ENCODE measurements around the gene RECK. TPM values are rescaled to one million over a fixed set of nuclear protein-coding genes. Genes with fewer than 3 reads are reported as not detected.
"Not testable (repeated sequence)": the region's sequence is repeated elsewhere in the genome, so short reads cannot be mapped to it uniquely, and the experiment has no call there.

RECK gene
- total RNA-seq, 2 experiments from 2014 or later = 6.1 to 7.2 TPM

GRCh38 chr9:36153746-36154145, 117.0 kb downstream of the RECK start:
- Mint-ChIP-seq H3K4me1 (ENCODE audit: low read depth) (peaks cover 49% of the 10 kb centered on the region), H3K27ac (no peak overlapping the region), H3K36me3 (peaks cover 12% of the 10 kb centered on the region), H3K27me3 (no peaks in the 10 kb centered on the region), H3K9me3 (peaks cover 4% of the 10 kb centered on the region), H3K4me3 (no peak overlapping the region)
- ChIA-PET POLR2A (no interaction called here), CTCF (interaction anchor here (0.7 kb wide), 1 partner anchor 17 kb away, joined by 3 read pairs; no protein-coding TSS in a partner anchor)
- DNase-seq = no peak
- intact Hi-C loops (cut with micrococcal nuclease) = loop anchor here (2.0 to 5.0 kb wide), 2 partner anchors 13 to 146 kb away; no protein-coding TSS in a partner anchor

- no peaks in the 10 kb centered on the region for H3K27me3 Mint-ChIP-seq
- intact Hi-C loops (cut with micrococcal nuclease) = loop anchor here (5.0 kb wide), 1 partner anchor 147 kb away; no protein-coding TSS in a partner anchor
- H3K4me3 Mint-ChIP-seq = no peak overlapping the region
- CTCF ChIA-PET = interaction anchor here (0.7 to 1.8 kb wide), 4 partner anchors 13 to 51 kb away, joined by 3 to 9 read pairs (median 4); partner anchors contain the start of gene CLTA
- peaks cover 12% of the 10 kb centered on the region for H3K36me3 Mint-ChIP-seq
- peaks cover 44% of the 10 kb centered on the region for H3K4me1 Mint-ChIP-seq (ENCODE audit: low read depth)
- peaks cover 4% of the 10 kb centered on the region for H3K9me3 Mint-ChIP-seq
- DNase-seq = no peak
- H3K27ac Mint-ChIP-seq = no peak overlapping the region
- POLR2A ChIA-PET = no interaction called here
Measured at GRCh38 chr9:36154331-36154952, 117.7 kb downstream of the RECK start.

GRCh38 chr9:36156116-36156515, 119.4 kb downstream of the RECK start:
- Mint-ChIP-seq H3K4me3 (no peak overlapping the region), H3K36me3 (peaks cover 9% of the 10 kb centered on the region), H3K27ac (no peak overlapping the region), H3K9me3 (peaks cover 4% of the 10 kb centered on the region), H3K4me1 (ENCODE audit: low read depth) (peaks cover 32% of the 10 kb centered on the region), H3K27me3 (no peaks in the 10 kb centered on the region)
- ChIA-PET CTCF (interaction anchor here (0.8 kb wide), 1 partner anchor 33 kb away, joined by 4 read pairs; no protein-coding TSS in a partner anchor), POLR2A (no interaction called here)
- no peak for DNase-seq
- intact Hi-C loops (cut with micrococcal nuclease) = no loop called here

GRCh38 chr9:36158122-36158521, 121.4 kb downstream of the RECK start:
- H3K36me3 Mint-ChIP-seq = peaks cover 9% of the 10 kb centered on the region
- peaks cover 4% of the 10 kb centered on the region for H3K9me3 Mint-ChIP-seq
- ChIA-PET CTCF (interaction anchor here (2.1 kb wide), 1 partner anchor 8 kb away, joined by 6 read pairs; no protein-coding TSS in a partner anchor), POLR2A (no interaction called here)
- no peaks in the 10 kb centered on the region for H3K27me3 Mint-ChIP-seq
- intact Hi-C loops (cut with micrococcal nuclease) = no loop called here
- no peak overlapping the region for H3K4me3 Mint-ChIP-seq
- no peak overlapping the region for H3K27ac Mint-ChIP-seq
- no peak for DNase-seq
- H3K4me1 Mint-ChIP-seq (ENCODE audit: low read depth) = peaks cover 17% of the 10 kb centered on the region

- H3K27me3 Mint-ChIP-seq = no peaks in the 10 kb centered on the region
- H3K36me3 Mint-ChIP-seq = peaks cover 9% of the 10 kb centered on the region
Measured at GRCh38 chr9:36158917-36159316, 122.2 kb downstream of the RECK start.

GRCh38 chr9:36159509-36159908, 122.8 kb downstream of the RECK start:
- H3K4me1 Mint-ChIP-seq (ENCODE audit: low read depth); intact Hi-C loops (cut with micrococcal nuclease): not testable (repeated sequence)
- CTCF ChIA-PET = interaction anchor here (0.7 to 11.4 kb wide), 2 partner anchors 10 to 56 kb away, joined by 3 to 341 read pairs; partner anchors contain the start of gene CCIN

More at GRCh38 chr9:36158917-36159316, 122.2 kb downstream of the RECK start:
- Mint-ChIP-seq H3K9me3 (peaks cover 4% of the 10 kb centered on the region), H3K4me1 (ENCODE audit: low read depth) (peaks cover 12% of the 10 kb centered on the region), H3K27ac (no peak overlapping the region), H3K4me3 (no peak overlapping the region)
- ChIA-PET CTCF (interaction anchor here (0.7 to 11.4 kb wide), 3 partner anchors 7 to 55 kb away, joined by 3 to 341 read pairs (median 6); partner anchors contain the start of gene CCIN), POLR2A (no interaction called here)
- DNase-seq = no peak
- intact Hi-C loops (cut with micrococcal nuclease) = no loop called here

GRCh38 chr9:36160126-36160525, 123.4 kb downstream of the RECK start:
- POLR2A ChIA-PET; intact Hi-C loops (cut with micrococcal nuclease); H3K4me1 Mint-ChIP-seq (ENCODE audit: low read depth); H3K9me3 Mint-ChIP-seq; H3K27me3 Mint-ChIP-seq; H3K4me3 Mint-ChIP-seq; DNase-seq; H3K27ac Mint-ChIP-seq; H3K36me3 Mint-ChIP-seq: not testable (repeated sequence)
- CTCF ChIA-PET = interaction anchor here (11.4 kb wide), 1 partner anchor 56 kb away, joined by 341 read pairs; no protein-coding TSS in a partner anchor

More at GRCh38 chr9:36159509-36159908, 122.8 kb downstream of the RECK start:
- POLR2A ChIA-PET, H3K27ac Mint-ChIP-seq, H3K36me3 Mint-ChIP-seq, H3K27me3 Mint-ChIP-seq, H3K9me3 Mint-ChIP-seq, DNase-seq, H3K4me3 Mint-ChIP-seq: not testable (repeated sequence)

GRCh38 chr9:36161187-36161586, 124.5 kb downstream of the RECK start:
- H3K27me3 Mint-ChIP-seq = no peaks in the 10 kb centered on the region
- no peak overlapping the region for H3K4me3 Mint-ChIP-seq
- peaks cover 9% of the 10 kb centered on the region for H3K36me3 Mint-ChIP-seq
- H3K27ac Mint-ChIP-seq = no peak overlapping the region
- intact Hi-C loops (cut with micrococcal nuclease) = no loop called here
- ChIA-PET CTCF (interaction anchor here (11.4 kb wide), 1 partner anchor 57 kb away, joined by 341 read pairs; no protein-coding TSS in a partner anchor), POLR2A (no interaction called here)
- DNase-seq = no peak
- peaks cover 5% of the 10 kb centered on the region for H3K4me1 Mint-ChIP-seq (ENCODE audit: low read depth)
- peaks cover 4% of the 10 kb centered on the region for H3K9me3 Mint-ChIP-seq

- H3K27ac Mint-ChIP-seq = no peak overlapping the region
- H3K36me3 Mint-ChIP-seq = peaks cover 5% of the 10 kb centered on the region
- no peaks in the 10 kb centered on the region for H3K27me3 Mint-ChIP-seq
- ChIA-PET POLR2A (no interaction called here), CTCF (interaction anchor here (11.4 kb wide), 1 partner anchor 59 kb away, joined by 341 read pairs; no protein-coding TSS in a partner anchor)
- H3K4me1 Mint-ChIP-seq (ENCODE audit: low read depth) = peaks cover 9% of the 10 kb centered on the region
- intact Hi-C loops (cut with micrococcal nuclease) = no loop called here
- H3K9me3 Mint-ChIP-seq = no peaks in the 10 kb centered on the region
- DNase-seq = no peak
- H3K4me3 Mint-ChIP-seq = no peak overlapping the region
Measured at GRCh38 chr9:36162211-36162738, 125.6 kb downstream of the RECK start.

- DNase-seq = no peak
- no peaks in the 10 kb centered on the region for H3K27me3 Mint-ChIP-seq
- intact Hi-C loops (cut with micrococcal nuclease) = no loop called here
- no peaks in the 10 kb centered on the region for H3K9me3 Mint-ChIP-seq
- ChIA-PET POLR2A (interaction anchor here (0.5 to 1.0 kb wide), 2 partner anchors 27 to 156 kb away, joined by 3 to 4 read pairs; partner anchors contain the start of gene GLIPR2), CTCF (interaction anchor here (0.9 to 11.4 kb wide), 6 partner anchors 13 to 156 kb away, joined by 3 to 341 read pairs (median 12); partner anchors contain the start of gene GLIPR2)
- peaks cover 5% of the 10 kb centered on the region for H3K36me3 Mint-ChIP-seq
- H3K27ac Mint-ChIP-seq = no peak overlapping the region
- no peak overlapping the region for H3K4me3 Mint-ChIP-seq
- H3K4me1 Mint-ChIP-seq (ENCODE audit: low read depth) = peaks cover 6% of the 10 kb centered on the region
Measured at GRCh38 chr9:36163049-36163785, 126.5 kb downstream of the RECK start.

GRCh38 chr9:36163786-36164170, 127.1 kb downstream of the RECK start:
- Mint-ChIP-seq H3K27me3 (no peaks in the 10 kb centered on the region), H3K4me3 (no peak overlapping the region), H3K27ac (no peak overlapping the region), H3K4me1 (ENCODE audit: low read depth) (peaks cover 6% of the 10 kb centered on the region), H3K9me3 (no peaks in the 10 kb centered on the region), H3K36me3 (peaks cover 2% of the 10 kb centered on the region)
- no peak for DNase-seq
- intact Hi-C loops (cut with micrococcal nuclease) = no loop called here
- POLR2A ChIA-PET = interaction anchor here (0.5 to 1.0 kb wide), 3 partner anchors 12 to 156 kb away, joined by 3 to 4 read pairs (median 4); partner anchors contain the start of gene GLIPR2
- CTCF ChIA-PET = interaction anchor here (0.9 to 11.4 kb wide), 8 partner anchors 14 to 165 kb away, joined by 3 to 341 read pairs (median 4); partner anchors contain the start of gene GLIPR2

All from activated CD4-positive, alpha-beta memory T cell treated with anti-CD3 and anti-CD28 coated beads for 36 hours (primary cell).